Psoas muscle (tissue), 8 donors: ENCODE results near the gene GPATCH1. TPM values are rescaled to one million over a fixed set of nuclear protein-coding genes. Genes with fewer than 3 reads are reported as not detected.
"Not testable (repeated sequence)": the region's sequence is repeated elsewhere in the genome, so short reads cannot be mapped to it uniquely, and the experiment has no call there.

Experiments used
- ATAC-seq, 4 donors: fragments of 200-7000 bp; cut with Tn5 transposase; one replicate each; pipeline ENCODE4 v1.9.1; 2020; ENCODE audit warnings: moderate library complexity in 3 of 4, mild to moderate bottlenecking in 2 of 4
- DNase-seq, 2 donors: peaks; one replicate each; pipeline ENCODE4 v3.0.0-alpha.2; 2020
- H3K27ac ChIP-seq: fragments of 200-600 bp; one replicate; pipeline ENCODE4 v1.8.0; 2022
- H3K27me3 ChIP-seq, 3 donors: fragments of 200-600 bp in 1 of 3; one replicate each; pipeline versions ENCODE4 v1.6.1 to v1.8.0; 2013 to 2022; ENCODE audit warnings: low read length in 2 of 3, mild to moderate bottlenecking in 2 of 3, moderate library complexity in 1 of 3; ENCODE audit not compliant: insufficient read depth in 3 of 3
- H3K36me3 ChIP-seq, 2 donors: fragments of 200-600 bp in 1 of 2; one replicate each; pipeline versions ENCODE4 v1.6.1 to v1.8.0; 2013 to 2022; ENCODE audit warnings: low read depth in 1 of 2, mild to moderate bottlenecking in 1 of 2, moderate library complexity in 1 of 2; ENCODE audit not compliant: insufficient read depth in 1 of 2
- H3K4me1 ChIP-seq: fragments of 200-600 bp; one replicate; pipeline ENCODE4 v1.8.0; 2022
- H3K4me3 ChIP-seq: fragments of 200-600 bp; one replicate; pipeline ENCODE4 v1.8.0; 2022; ENCODE audit warnings: mild to moderate bottlenecking
- H3K9me3 ChIP-seq: fragments of 200-600 bp; one replicate; pipeline ENCODE4 v1.8.0; 2022
- WGBS, 3 donors: extraction: QIAGEN DNeasy Blood & Tissue Kit; methylation state at CpG; one replicate each; pipeline versions ENCODE4 v1.1.6 to v1.1.7; 2013; 5-methylcytosine and 5-hydroxymethylcytosine counted together
- intact Hi-C, 2 donors: fragments of 100-400 bp; cut with DNase I; formaldehyde crosslinking; loops; one replicate each; pipeline versions ENCODE4 v1.11.0 to v1.14.2; 2022
- polyA plus RNA-seq, 3 donors: library from polyadenylated mRNA; stranded (reverse); fragments of 200-250 nt; gene quantifications; one replicate each; pipeline ENCODE4 v1.2.3, GENCODE V29; 2013
- total RNA-seq, 4 donors: library from RNA; stranded (reverse); fragmentation: NEBNext Ultra II Directional in 2 of 4; extraction: Animal tissue kit (Norgen Biotek cat#: 25700) in 2 of 4; gene quantifications; one replicate each; pipeline versions ENCODE4 v1.2.1 to v1.2.4, GENCODE V29; 2021 to 2023
- TF ChIP-seq, protein P1 (sequence below): fragments of 200-600 bp; IDR thresholded peaks from one replicate; pipeline ENCODE4 v1.8.0; 2022; ENCODE audit warnings: antibody characterized with exemption
- donor health status: healthy with polysubstance abuse.
- donor health status: DM: no; HTN: no; CAD: no; lungs with moderate emphysema.
- donor health status: Bipolar disorder and iron deficiency.
- donor health status: healthy.
- donor health status: DM: yes; HTN: yes; CAD: no.
- donor health status: DM: no; HTN: no; CAD: no.
- donor health status: DM: no; HTN: no; CAD: no.
- donor health status: DM: yes; HTN: yes; CAD: no.

Gene GPATCH1
- total and polyA plus RNA-seq, 7 donors = 3.1 to 7.5 (median 4.2) TPM

DNA sequence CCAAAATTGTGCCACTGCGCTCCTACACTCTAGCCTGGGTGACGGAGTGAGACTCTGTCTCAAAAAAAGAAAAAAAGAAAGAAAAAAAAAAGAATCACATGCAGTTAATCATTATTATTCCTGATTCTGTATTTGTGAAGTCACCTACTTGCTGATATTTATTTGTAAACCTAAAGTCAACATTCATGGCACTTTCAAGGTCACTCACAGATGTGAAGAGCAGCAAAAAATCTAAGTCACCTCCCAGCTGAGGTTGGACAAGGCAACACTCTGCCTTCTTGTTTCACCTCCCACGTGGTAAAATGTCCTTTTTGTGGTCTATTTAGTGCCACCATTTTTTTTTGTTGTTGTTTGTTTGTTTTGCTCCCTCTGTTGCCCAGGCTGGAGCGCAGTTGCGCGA, 77.4 kb downstream of the GPATCH1 start:
- H3K27ac ChIP-seq = no peak overlapping the region
- no peaks in the 10 kb centered on the region for H3K27me3 ChIP-seq
- no peaks in the 10 kb centered on the region for H3K36me3 ChIP-seq
- intact Hi-C loops = no loop called here
- TF ChIP-seq, protein P1, sequence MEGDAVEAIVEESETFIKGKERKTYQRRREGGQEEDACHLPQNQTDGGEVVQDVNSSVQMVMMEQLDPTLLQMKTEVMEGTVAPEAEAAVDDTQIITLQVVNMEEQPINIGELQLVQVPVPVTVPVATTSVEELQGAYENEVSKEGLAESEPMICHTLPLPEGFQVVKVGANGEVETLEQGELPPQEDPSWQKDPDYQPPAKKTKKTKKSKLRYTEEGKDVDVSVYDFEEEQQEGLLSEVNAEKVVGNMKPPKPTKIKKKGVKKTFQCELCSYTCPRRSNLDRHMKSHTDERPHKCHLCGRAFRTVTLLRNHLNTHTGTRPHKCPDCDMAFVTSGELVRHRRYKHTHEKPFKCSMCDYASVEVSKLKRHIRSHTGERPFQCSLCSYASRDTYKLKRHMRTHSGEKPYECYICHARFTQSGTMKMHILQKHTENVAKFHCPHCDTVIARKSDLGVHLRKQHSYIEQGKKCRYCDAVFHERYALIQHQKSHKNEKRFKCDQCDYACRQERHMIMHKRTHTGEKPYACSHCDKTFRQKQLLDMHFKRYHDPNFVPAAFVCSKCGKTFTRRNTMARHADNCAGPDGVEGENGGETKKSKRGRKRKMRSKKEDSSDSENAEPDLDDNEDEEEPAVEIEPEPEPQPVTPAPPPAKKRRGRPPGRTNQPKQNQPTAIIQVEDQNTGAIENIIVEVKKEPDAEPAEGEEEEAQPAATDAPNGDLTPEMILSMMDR = no peak
- no peak for ATAC-seq
- H3K4me3 ChIP-seq = no peak overlapping the region
- 89 to 96% (median 92%) methylated on average over 6 of the region's 6 CpGs for WGBS, 3 donors
- H3K9me3 ChIP-seq = no peaks in the 10 kb centered on the region
- H3K4me1 ChIP-seq = no peaks in the 10 kb centered on the region
- DNase-seq = no peak

DNA sequence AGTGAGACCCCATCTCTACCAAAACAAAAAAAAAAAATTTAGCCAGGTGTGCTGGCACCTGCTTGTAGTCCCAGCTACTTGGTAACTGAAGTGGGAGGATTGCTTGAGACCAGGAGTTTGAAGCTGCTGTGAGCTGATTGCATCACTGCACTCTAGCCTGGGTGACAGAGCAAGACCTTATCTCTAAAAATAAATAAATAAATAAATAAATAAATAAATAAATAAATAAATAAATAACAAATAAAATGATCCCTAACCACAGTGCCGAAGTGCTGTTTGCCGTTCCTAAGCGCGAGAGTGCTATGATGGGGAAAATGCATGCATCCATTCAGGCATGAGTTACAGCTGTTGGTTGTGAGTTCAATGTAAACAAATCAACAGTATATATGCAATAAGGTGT, 78.2 kb downstream of the GPATCH1 start:
- no peak overlapping the region for H3K27ac ChIP-seq
- no peak for DNase-seq
- intact Hi-C loops = no loop called here
- no peaks in the 10 kb centered on the region for H3K36me3 ChIP-seq
- TF ChIP-seq, protein P1 = no peak
- no peak overlapping the region for H3K4me3 ChIP-seq
- ATAC-seq = no peak
- H3K27me3 ChIP-seq = no peaks in the 10 kb centered on the region
- 97 to 99% (median 97%) methylated on average over 4 of the region's 4 CpGs for WGBS, 3 donors
- no peaks in the 10 kb centered on the region for H3K4me1 ChIP-seq
- no peaks in the 10 kb centered on the region for H3K9me3 ChIP-seq

DNA sequence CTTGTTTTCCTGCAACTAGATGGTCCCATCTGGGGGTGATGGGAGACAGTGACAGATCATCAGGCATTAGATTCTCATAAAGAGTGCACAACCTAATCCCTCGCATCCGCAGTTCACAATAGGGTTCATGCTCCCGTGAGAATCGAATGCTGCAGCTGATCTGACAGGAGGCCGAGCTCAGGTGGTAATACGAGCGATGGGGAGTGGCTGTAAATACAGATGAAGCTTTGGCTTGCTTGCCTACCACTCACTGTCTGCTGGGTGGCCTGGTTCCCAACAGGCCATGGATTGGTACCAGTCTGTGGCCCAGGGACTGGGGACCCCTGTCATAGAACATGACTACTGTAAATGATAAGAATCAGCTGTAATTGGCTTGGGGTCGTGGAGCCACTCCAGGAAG, 78.9 kb downstream of the GPATCH1 start:
- Histone ChIP-seq H3K27me3 (no peaks in the 10 kb centered on the region), H3K4me3 (no peak overlapping the region), H3K27ac (no peak overlapping the region), H3K9me3 (no peaks in the 10 kb centered on the region), H3K4me1 (no peaks in the 10 kb centered on the region), H3K36me3 (no peaks in the 10 kb centered on the region)
- ATAC-seq = no peak
- TF ChIP-seq, protein P1 = no peak
- intact Hi-C loops = no loop called here
- 87 to 90% (median 89%) methylated on average over 8 of the region's 8 CpGs for WGBS, 3 donors
- DNase-seq = no peak

DNA sequence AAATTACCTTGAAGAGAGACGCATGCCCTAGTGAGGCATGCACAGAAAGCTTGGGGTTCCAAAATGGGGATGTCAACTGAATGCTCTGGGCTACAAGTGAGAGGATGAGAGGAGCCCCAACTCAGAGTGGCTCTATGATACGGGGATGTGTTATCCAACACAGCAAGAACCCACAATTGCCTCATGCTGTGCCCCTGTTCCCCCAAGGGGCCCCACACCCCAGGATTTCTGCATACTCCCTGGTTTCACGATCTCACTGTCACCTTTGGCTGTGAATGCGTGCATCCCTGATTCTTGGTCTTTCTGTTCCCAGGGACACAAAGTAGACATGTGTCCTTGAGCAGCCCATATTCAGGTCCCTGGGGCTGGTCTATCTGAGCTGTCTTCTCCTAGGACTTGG, 80.2 kb downstream of the GPATCH1 start:
- H3K36me3 ChIP-seq = no peaks in the 10 kb centered on the region
- 68 to 90% (median 80%) methylated on average over 4 of the region's 4 CpGs for WGBS, 3 donors
- H3K27me3 ChIP-seq = no peaks in the 10 kb centered on the region
- no peak overlapping the region for H3K4me3 ChIP-seq
- ATAC-seq = no peak
- TF ChIP-seq, protein P1 = no peak
- no peaks in the 10 kb centered on the region for H3K4me1 ChIP-seq
- intact Hi-C loops = no loop called here
- no peaks in the 10 kb centered on the region for H3K9me3 ChIP-seq
- no peak overlapping the region for H3K27ac ChIP-seq
- DNase-seq = peak in 1 of 2 donors; percentile 9

DNA sequence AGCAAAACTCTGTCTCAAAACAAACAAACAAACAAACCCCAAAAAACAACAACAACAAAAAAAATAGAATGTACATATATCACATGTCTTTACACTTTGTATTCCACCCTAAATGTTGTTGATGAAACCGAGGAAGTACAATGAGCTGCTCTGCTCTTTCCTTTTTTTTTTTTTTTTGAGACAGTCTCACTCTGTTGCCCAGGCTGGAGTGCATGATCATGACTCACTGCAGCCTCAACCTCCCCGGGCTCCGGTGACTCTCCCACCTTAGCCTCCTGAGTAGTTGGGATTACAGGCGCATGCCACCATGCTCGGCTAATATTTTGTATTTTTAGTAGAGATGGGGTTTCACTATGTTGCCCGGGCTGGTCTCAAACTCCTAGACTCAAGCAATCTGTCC, 82.5 kb downstream of the GPATCH1 start:
- Histone ChIP-seq H3K9me3 (peaks cover 5% of the 10 kb centered on the region), H3K36me3 (no peaks in the 10 kb centered on the region), H3K27ac (no peak overlapping the region), H3K4me3 (no peak overlapping the region), H3K27me3 (no peaks in the 10 kb centered on the region), H3K4me1 (no peaks in the 10 kb centered on the region)
- ATAC-seq = no peak
- no peak for DNase-seq
- WGBS, 3 donors = 85 to 88% (median 87%) methylated on average over 6 of the region's 6 CpGs
- intact Hi-C loops = no loop called here
- TF ChIP-seq, protein P1 = no peak

DNA sequence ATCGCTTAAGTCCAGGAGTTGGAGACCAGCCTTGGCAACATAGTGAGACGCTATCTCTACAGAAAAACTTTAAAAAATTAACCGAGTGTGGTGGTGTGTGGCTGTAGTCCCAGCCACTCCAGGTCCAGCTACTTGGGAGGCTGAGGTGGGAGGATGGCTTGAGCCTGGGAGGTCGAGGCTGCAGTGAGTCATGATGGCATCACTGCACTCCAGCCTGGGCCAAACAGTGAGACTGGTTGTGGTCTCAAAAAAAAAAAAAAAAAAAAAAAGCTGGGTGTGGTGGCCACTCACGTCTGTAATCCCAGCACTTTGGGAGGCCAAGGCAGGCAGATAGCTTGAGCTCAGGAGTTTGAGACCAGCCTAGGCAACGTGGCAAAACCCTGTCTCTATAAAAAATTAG, 85.1 kb downstream of the GPATCH1 start:
- H3K27ac ChIP-seq, H3K9me3 ChIP-seq, ATAC-seq, H3K36me3 ChIP-seq, H3K27me3 ChIP-seq, intact Hi-C loops, DNase-seq, H3K4me3 ChIP-seq, H3K4me1 ChIP-seq: not testable (repeated sequence)
- WGBS, 3 donors = 69 to 73% (median 73%) methylated on average over 6 of the region's 6 CpGs
